Erythroblast (primary cell): ENCODE data around the gene MUC7.

Experiments
- DNase-seq, 2 experiments: peaks; one replicate each; lab custom pipeline; 2025; lab: John Stamatoyannopoulos, UW
- GATA1 ChIP-seq: IDR thresholded peaks from 2 replicates; pipeline ENCODE4 v1.6.1; 2011; ENCODE audit warnings: low read depth, mild to moderate bottlenecking, control low read depth, low read length, moderate library complexity
- POLR2A ChIP-seq: IDR thresholded peaks from 2 replicates; pipeline ENCODE4 v1.6.1; 2011; ENCODE audit warnings: mild to moderate bottlenecking, low read length

Gene MUC7

DNA sequence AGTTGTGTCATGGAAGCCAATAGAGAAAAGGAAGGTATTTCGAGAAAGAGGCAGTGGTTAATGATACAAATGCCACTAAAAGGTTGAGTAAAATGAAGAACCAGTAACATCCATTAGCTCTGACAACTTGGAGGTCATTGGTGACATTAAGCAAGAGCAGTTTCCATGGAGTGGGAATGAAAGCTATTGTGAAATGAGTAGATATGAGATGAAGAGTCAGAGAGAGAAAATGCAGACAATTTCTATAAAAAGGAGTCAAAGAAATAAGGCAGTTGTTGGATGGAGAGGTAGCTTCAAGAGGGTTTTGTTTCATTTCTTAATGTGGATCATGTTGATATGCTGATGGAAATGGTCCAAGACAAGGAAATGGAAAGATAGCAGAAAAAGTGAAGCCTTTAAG, 36.8 kb downstream of the MUC7 start:
- TF ChIP-seq POLR2A, result no peak
- TF ChIP-seq GATA1, result no peak
- DNase-seq, result no peak

DNA sequence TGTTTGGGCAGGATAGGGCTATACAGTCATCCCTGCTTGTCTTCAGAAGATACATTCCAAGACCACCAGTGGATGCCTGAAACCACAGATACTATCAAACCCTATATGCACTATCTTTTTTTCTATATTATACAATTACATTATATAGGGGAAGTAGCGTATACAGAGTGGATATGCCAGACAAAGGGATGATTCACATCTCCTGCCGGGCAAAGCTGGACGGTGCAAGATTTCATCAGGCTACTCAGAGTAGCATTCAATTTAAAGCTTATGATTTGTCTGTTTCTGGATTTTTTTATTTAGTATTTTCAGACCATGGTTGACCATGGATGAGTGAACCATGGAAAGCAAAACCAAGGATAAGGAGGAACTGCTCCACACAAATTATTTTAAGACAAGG, 39.4 kb downstream of the MUC7 start:
- no peak for TF ChIP-seq GATA1
- TF ChIP-seq POLR2A, result no peak
- DNase-seq, result no peak

DNA sequence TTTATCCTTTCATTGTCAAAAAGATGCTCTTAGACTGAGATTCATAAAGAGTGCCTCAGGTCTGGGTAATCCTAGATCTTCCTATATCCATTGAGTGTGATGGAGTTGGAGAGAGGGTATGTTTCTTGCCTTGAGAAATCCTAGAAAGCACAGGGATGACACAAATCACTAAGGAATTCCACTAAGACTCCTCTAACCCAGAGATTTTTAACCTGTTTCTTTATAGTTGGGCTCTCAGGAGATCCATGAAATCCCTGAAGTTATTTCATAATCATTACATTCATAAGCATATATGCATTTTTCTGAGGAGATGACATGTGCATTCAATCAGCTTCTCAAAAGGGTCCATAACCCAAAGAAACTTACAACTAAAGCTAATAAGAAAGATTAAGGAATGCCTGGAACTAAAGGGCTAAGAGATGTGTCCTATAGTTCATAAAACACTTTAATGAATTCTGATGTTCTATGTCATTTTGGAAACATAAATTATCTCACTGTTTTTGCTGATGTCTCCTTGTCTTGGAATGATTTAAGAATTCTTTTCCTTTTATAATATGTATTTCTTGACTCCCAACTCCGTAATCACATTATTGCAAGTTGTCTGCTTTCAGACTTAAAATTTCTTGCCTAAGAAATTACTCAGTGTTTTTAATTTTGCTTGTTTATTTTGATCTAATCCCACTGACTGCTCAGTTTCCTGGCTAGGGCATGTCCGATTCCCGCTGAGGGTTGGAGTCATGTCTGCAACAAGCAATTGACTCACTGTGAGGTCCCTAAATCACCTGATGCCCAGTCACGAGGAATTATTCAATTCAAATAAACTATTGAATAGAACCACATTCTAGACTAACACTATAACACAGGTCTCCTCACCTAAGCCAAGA, 43.6 kb downstream of the MUC7 start:
- DNase-seq, result no peak

DNA sequence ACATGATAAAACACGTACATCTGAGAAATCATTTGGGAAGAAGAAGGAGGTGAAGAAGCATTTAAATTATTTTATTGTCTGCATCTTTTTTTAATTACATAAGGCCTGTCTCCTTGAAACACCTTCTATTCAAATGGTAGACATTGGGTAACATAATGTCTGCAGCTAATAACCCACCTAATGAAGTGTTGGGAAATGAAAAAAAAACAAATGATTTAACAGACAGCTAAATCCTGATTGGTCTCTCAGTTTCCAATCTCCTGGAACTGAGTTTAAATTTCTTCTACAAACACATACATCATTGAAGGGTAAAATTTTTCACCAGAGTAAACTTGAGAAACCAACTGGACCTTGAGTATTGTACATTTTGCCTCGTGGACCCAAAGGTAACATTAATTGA, 46.3 kb downstream of the MUC7 start, which contains the start of gene AMTN:
Gene AMTN, plus strand, starts transcription at position 301 of the 400 bp plus-strand sequence. CDS start 209 bp downstream, outside the sequence.
- no peak for TF ChIP-seq GATA1
- TF ChIP-seq POLR2A, result no peak

More for the DNA sequence above, 43.6 kb downstream of the MUC7 start:
- TF ChIP-seq POLR2A (no peak), GATA1 (no peak)

DNA sequence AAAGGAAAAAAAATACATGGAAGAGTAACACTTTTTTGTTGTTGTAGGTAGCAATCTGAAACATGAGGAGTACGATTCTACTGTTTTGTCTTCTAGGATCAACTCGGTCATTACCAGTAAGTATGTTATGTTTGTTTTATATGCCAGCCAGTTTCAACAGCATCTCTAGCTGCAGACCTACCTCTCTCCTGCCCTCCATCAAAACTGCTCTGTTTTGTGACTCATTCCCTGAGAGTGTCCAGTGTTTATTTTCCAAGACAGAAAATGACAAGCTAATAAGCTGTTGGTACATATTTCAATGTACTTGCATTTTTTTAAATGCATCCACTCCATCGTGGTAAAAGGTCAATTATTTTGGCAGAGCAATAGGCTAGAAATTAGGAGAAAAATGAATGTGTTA, 46.7 kb downstream of the MUC7 start:
- no peak for DNase-seq
- TF ChIP-seq POLR2A (no peak), GATA1 (no peak)

More for the DNA sequence above, 46.3 kb downstream of the MUC7 start, which contains the start of gene AMTN:
- DNase-seq, result no peak

DNA sequence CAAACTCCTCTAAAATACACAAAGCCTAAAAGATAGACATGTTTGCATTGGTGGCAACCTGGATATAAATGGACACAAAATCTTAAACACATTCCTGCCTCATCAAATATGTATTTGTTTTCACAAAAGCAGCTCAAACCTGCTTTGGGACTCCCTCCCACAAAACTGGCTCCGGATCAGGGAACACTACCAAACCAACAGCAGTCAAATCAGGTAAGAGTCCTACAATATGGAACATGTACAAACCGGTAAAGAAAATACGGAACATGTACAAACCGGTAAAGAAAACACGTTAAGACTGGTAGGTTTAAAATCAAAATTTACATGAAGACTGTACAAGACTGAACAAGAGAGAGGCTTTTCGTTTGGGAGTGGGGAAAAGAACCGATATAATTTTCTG, 50.6 kb downstream of the MUC7 start:
- no peak for DNase-seq
- TF ChIP-seq POLR2A, result no peak
- no peak for TF ChIP-seq GATA1

DNA sequence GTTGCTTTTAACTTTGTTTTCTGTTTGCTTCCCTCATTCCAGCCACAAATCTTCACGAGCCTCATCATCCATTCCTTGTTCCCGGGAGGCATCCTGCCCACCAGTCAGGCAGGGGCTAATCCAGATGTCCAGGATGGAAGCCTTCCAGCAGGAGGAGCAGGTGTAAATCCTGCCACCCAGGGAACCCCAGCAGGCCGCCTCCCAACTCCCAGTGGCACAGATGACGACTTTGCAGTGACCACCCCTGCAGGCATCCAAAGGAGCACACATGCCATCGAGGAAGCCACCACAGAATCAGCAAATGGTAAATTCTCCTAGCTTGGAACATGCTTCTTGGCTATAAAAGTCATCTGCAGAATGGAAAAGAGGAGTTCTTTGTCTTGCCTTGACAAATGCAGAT, 59.0 kb downstream of the MUC7 start:
- no peak for DNase-seq
- TF ChIP-seq GATA1, result no peak
- no peak for TF ChIP-seq POLR2A

DNA sequence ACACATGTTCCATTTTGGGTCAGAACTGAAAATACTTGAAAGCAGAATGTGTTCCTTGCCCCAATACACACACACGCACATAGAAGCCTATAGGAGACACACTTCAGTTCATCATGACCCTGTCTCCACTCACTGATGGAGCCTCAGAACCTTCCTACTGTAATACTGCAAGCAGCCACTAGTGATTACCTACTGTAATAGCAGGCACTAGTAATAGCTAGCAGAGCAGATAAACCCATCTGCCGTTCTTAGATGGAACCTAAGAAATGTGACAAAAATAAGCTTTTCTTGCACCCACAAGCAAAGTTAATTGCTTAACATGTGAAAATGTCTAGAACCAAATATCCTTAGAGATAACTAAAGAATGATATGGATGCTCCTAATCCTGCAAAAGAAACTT, 60.0 kb downstream of the MUC7 start:
- no peak for TF ChIP-seq GATA1
- TF ChIP-seq POLR2A, result no peak
- DNase-seq, result no peak
